HG03139 (cell line): ENCODE results near the gene GPC5.

ENCODE experiments used
- ATAC-seq: cut with Tn5 transposase; IDR thresholded peaks from one replicate; pipeline ENCODE4 v1.9.1; 2021; ENCODE audit not compliant: unreplicated experiment

Gene GPC5

GRCh38 chr13:91588541-91588940 lies 190.1 kb downstream of the GPC5 start:
- no peak for ATAC-seq

- no peak for ATAC-seq
Observed at GRCh38 chr13:91592056-91593014, 193.9 kb downstream of the GPC5 start.

- no peak for ATAC-seq
Observed at GRCh38 chr13:91593456-91593855, 195.0 kb downstream of the GPC5 start.

GRCh38 chr13:91594061-91594460 lies 195.6 kb downstream of the GPC5 start:
- no peak for ATAC-seq

GRCh38 chr13:91595677-91596076 lies 197.3 kb downstream of the GPC5 start:
- ATAC-seq = no peak

- no peak for ATAC-seq
Observed at GRCh38 chr13:91596842-91597241, 198.4 kb downstream of the GPC5 start.

GRCh38 chr13:91598655-91599054 lies 200.2 kb downstream of the GPC5 start:
- ATAC-seq = no peak

- no peak for ATAC-seq
Observed at GRCh38 chr13:91601273-91601672, 202.9 kb downstream of the GPC5 start.

- no peak for ATAC-seq
Observed at GRCh38 chr13:91601807-91602206, 203.4 kb downstream of the GPC5 start.

- ATAC-seq = no peak
Observed at GRCh38 chr13:91609353-91609752, 210.9 kb downstream of the GPC5 start.

- no peak for ATAC-seq
Observed at GRCh38 chr13:91618315-91618714, 219.9 kb downstream of the GPC5 start.

GRCh38 chr13:91620670-91621141 lies 222.3 kb downstream of the GPC5 start:
- ATAC-seq = no peak

GRCh38 chr13:91621161-91621560 lies 222.7 kb downstream of the GPC5 start:
- no peak for ATAC-seq

- ATAC-seq = no peak
Observed at GRCh38 chr13:91621963-91622362, 223.5 kb downstream of the GPC5 start.

- no peak for ATAC-seq
Observed at GRCh38 chr13:91622778-91623550, 224.5 kb downstream of the GPC5 start.

- no peak for ATAC-seq
Observed at GRCh38 chr13:91627952-91628739, 229.7 kb downstream of the GPC5 start.

GRCh38 chr13:91630946-91631345 lies 232.5 kb downstream of the GPC5 start:
- no peak for ATAC-seq

GRCh38 chr13:91632086-91632485 lies 233.7 kb downstream of the GPC5 start:
- no peak for ATAC-seq

GRCh38 chr13:91639330-91639729 lies 240.9 kb downstream of the GPC5 start:
- ATAC-seq = no peak

- ATAC-seq = no peak
Observed at GRCh38 chr13:91643394-91643793, 245.0 kb downstream of the GPC5 start.

GRCh38 chr13:91644806-91645205 lies 246.4 kb downstream of the GPC5 start:
- ATAC-seq = no peak
